Neural cell (in vitro differentiated cells): ENCODE data around the gene FBXO42.

Source experiments
- EZH2 ChIP-seq: fragments of 200-600, 300-800 bp; shearing (Covaris generic), sonication (generic); IDR thresholded peaks from 2 replicates; pipeline ENCODE4 v1.6.1; 2014; ENCODE audit warnings: antibody characterized with exemption, low read length, borderline replicate concordance, mild to moderate bottlenecking; ENCODE audit not compliant: insufficient read depth, poor library complexity, severe bottlenecking
- POLR2AphosphoS5 ChIP-seq: IDR thresholded peaks from 2 replicates; pipeline ENCODE4 v1.6.1; 2012
- RAD21 ChIP-seq: fragments of 450-650 bp; conservative IDR thresholded peaks from 2 replicates; pipeline ENCODE4 v1.6.1; 2014; ENCODE audit warnings: antibody characterized with exemption, mild to moderate bottlenecking, moderate library complexity
- REST ChIP-seq: IDR thresholded peaks from 2 replicates; pipeline ENCODE4 v1.6.1; 2012; ENCODE audit warnings: borderline replicate concordance
- TAF1 ChIP-seq: IDR thresholded peaks from 2 replicates; pipeline ENCODE4 v1.6.1; 2012; ENCODE audit warnings: low read depth

GRCh38 chr1:16315437-16315836 is 36.8 kb downstream of the FBXO42 start:
- TF ChIP-seq TAF1 (no peak), POLR2AphosphoS5 (no peak), EZH2 (no peak), REST (no peak), RAD21 (no peak)
